Liver (tissue), 9 donors: ENCODE data around the gene STXBP1. TPM values are rescaled to one million over a fixed set of nuclear protein-coding genes. Genes with fewer than 3 reads are reported as not detected.

Experiments used
- DNase-seq: peaks from one replicate; pipeline ENCODE4 v3.0.0-alpha.2; 2017; ENCODE audit warnings: low spot score
- H3K27ac ChIP-seq, 2 donors: one replicate each; pipeline ENCODE4 v1.7.0; 2013; ENCODE audit warnings: inconsistent platforms in 2 of 2, low read length in 2 of 2, control low read depth in 1 of 2, low read depth in 1 of 2, mild to moderate bottlenecking in 1 of 2
- H3K27me3 ChIP-seq, 4 donors: one replicate each; pipeline versions ENCODE4 v1.6.1 to v1.7.0; 2013; ENCODE audit warnings: low read length in 3 of 4, inconsistent platforms in 1 of 4, mild to moderate bottlenecking in 1 of 4, moderate library complexity in 1 of 4; ENCODE audit not compliant: control insufficient read depth in 4 of 4, insufficient read depth in 4 of 4
- H3K36me3 ChIP-seq, 4 donors: one replicate each; pipeline versions ENCODE4 v1.6.1 to v1.7.0; 2013; ENCODE audit warnings: low read length in 3 of 4, mild to moderate bottlenecking in 3 of 4, low read depth in 1 of 4, moderate library complexity in 1 of 4; ENCODE audit not compliant: control insufficient read depth in 4 of 4, insufficient read depth in 3 of 4
- H3K4me1 ChIP-seq, 4 donors: one replicate each; pipeline versions ENCODE4 v1.6.1 to v1.7.0; 2013; ENCODE audit warnings: low read length in 3 of 4, mild to moderate bottlenecking in 3 of 4, moderate library complexity in 1 of 4; ENCODE audit not compliant: control insufficient read depth in 4 of 4, insufficient read depth in 4 of 4
- H3K4me3 ChIP-seq, 3 donors: one replicate each; pipeline versions ENCODE4 v1.6.1 to v1.7.0; 2013; ENCODE audit warnings: low read length in 3 of 3, control low read depth in 1 of 3, low read depth in 1 of 3, mild to moderate bottlenecking in 1 of 3
- H3K9ac ChIP-seq, 2 donors: one replicate each; pipeline ENCODE4 v1.7.0; 2013; ENCODE audit warnings: low read length in 2 of 2, mild to moderate bottlenecking in 2 of 2, moderate library complexity in 2 of 2, control low read depth in 1 of 2, low read depth in 1 of 2
- H3K9me3 ChIP-seq, 4 donors: one replicate each; pipeline versions ENCODE4 v1.6.1 to v1.7.0; 2013; ENCODE audit warnings: low read length in 3 of 4; ENCODE audit not compliant: control insufficient read depth in 4 of 4
- ATF3 ChIP-seq: IDR thresholded peaks from 2 replicates; pipeline ENCODE4 v1.6.1; 2016; ENCODE audit warnings: antibody characterized with exemption
- CTCF ChIP-seq: fragments of 150-350 bp; IDR thresholded peaks from 2 replicates; pipeline ENCODE4 v1.5.1; 2017; ENCODE audit warnings: improper control_type of control experiment, low read depth, low read length; ENCODE audit not compliant: missing input control
- EGR1 ChIP-seq, 2 donors: IDR thresholded peaks; 2 replicates each; pipeline ENCODE4 v1.6.1; 2016 to 2018; ENCODE audit warnings: antibody characterized with exemption in 2 of 2, low read depth in 2 of 2
- FOXA2 ChIP-seq: IDR thresholded peaks from 2 replicates; pipeline ENCODE4 v1.6.1; 2016; ENCODE audit warnings: antibody characterized with exemption
- GABPA ChIP-seq, 2 donors: IDR thresholded peaks in 1 of 2; conservative IDR thresholded peaks in 1 of 2; 2 replicates each; pipeline ENCODE4 v1.6.1; 2016; ENCODE audit warnings: antibody characterized with exemption in 2 of 2, mild to moderate bottlenecking in 1 of 2, moderate library complexity in 1 of 2
- HNF4A ChIP-seq, 2 donors: conservative IDR thresholded peaks; 2 replicates each; pipeline ENCODE4 v1.6.1; 2016; ENCODE audit warnings: antibody characterized with exemption in 2 of 2, mild to moderate bottlenecking in 2 of 2
- HNF4G ChIP-seq: IDR thresholded peaks from 2 replicates; pipeline ENCODE4 v1.6.1; 2016; ENCODE audit warnings: antibody characterized with exemption
- JUND ChIP-seq, 2 donors: IDR thresholded peaks; 2 replicates each; pipeline ENCODE4 v1.6.1; 2016; ENCODE audit warnings: antibody characterized with exemption in 2 of 2
- MAX ChIP-seq: IDR thresholded peaks from 2 replicates; pipeline ENCODE4 v1.6.1; 2016; ENCODE audit warnings: antibody characterized with exemption
- NR2F2 ChIP-seq: IDR thresholded peaks from 2 replicates; pipeline ENCODE4 v1.6.1; 2016; ENCODE audit warnings: antibody characterized with exemption
- RAD21 ChIP-seq, 2 donors: IDR thresholded peaks; 2 replicates each; pipeline ENCODE4 v1.6.1; 2016; ENCODE audit warnings: antibody characterized with exemption in 2 of 2, mild to moderate bottlenecking in 2 of 2
- REST ChIP-seq: IDR thresholded peaks from 2 replicates; pipeline ENCODE4 v1.6.1; 2016; ENCODE audit warnings: antibody characterized with exemption, mild to moderate bottlenecking
- RXRA ChIP-seq, 2 donors: IDR thresholded peaks; 2 replicates each; pipeline ENCODE4 v1.6.1; 2017 to 2018; ENCODE audit warnings: antibody characterized with exemption in 2 of 2, mild to moderate bottlenecking in 1 of 2
- SP1 ChIP-seq: IDR thresholded peaks from 2 replicates; pipeline ENCODE4 v1.6.1; 2018; ENCODE audit warnings: antibody characterized with exemption, mild to moderate bottlenecking
- TAF1 ChIP-seq: conservative IDR thresholded peaks from 2 replicates; pipeline ENCODE4 v1.6.1; 2016; ENCODE audit warnings: antibody characterized with exemption, mild to moderate bottlenecking
- YY1 ChIP-seq: IDR thresholded peaks from 2 replicates; pipeline ENCODE4 v1.6.1; 2016; ENCODE audit warnings: antibody characterized with exemption, mild to moderate bottlenecking
- ZBTB33 ChIP-seq: IDR thresholded peaks from 2 replicates; pipeline ENCODE4 v1.6.1; 2016; ENCODE audit warnings: antibody characterized with exemption
- WGBS: extraction: QIAGEN DNeasy Blood & Tissue Kit; methylation state at CpG from one replicate; pipeline ENCODE4 v1.1.7; 2013; 5-methylcytosine and 5-hydroxymethylcytosine counted together
- polyA plus RNA-seq, 2 donors: library from polyadenylated mRNA; stranded (reverse) in 1 of 2; unstranded in 1 of 2; fragments of 200-250 nt in 1 of 2; fragments of >200 nt in 1 of 2; fragmentation: Nextera tagmentation in 1 of 2; extraction: Ambion mirVana in 1 of 2; gene quantifications; one replicate each; pipeline versions ENCODE4 v1.2.1 to v1.2.3, GENCODE V29; 2013 to 2015
- total RNA-seq, 2 donors: library from RNA; depleted of rRNA; stranded (reverse); fragments of >200 nt; gene quantifications; one replicate each; pipeline ENCODE4 v1.2.3, GENCODE V29; 2014
- donor health status: healthy.
- donor health status: healthy.
- donor health status: healthy.
- donor health status: healthy.
- donor health status: healthy.

STXBP1 gene
- total and polyA plus RNA-seq, 4 donors = 1.7 to 4.6 (median 2.3) TPM

- H3K9me3 ChIP-seq = no peaks in the 10 kb centered on the region
- no peak overlapping the region for H3K9ac ChIP-seq
- peaks cover 0 to 3% (median 1%) of the 10 kb centered on the region in 4 donors for H3K36me3 ChIP-seq
- no peak overlapping the region for H3K27ac ChIP-seq
- WGBS = 90% methylated on average over 18 of the region's 18 CpGs
- TF ChIP-seq SP1 = no peak
- no peak for TF ChIP-seq CTCF
- peaks cover under 1 to 9% (median 6%) of the 10 kb centered on the region in 4 donors for H3K4me1 ChIP-seq
- no peak overlapping the region for H3K4me3 ChIP-seq
- no peaks in the 10 kb centered on the region for H3K27me3 ChIP-seq
- DNase-seq = no peak
These were observed 117.6 kb downstream of the STXBP1 start for GRCh38 chr9:127729522-127730256.

- Histone ChIP-seq H3K27ac (no peak overlapping the region), H3K4me1 (peaks cover 0 to 9% (median 7%) of the 10 kb centered on the region in 4 donors), H3K9ac (no peak overlapping the region), H3K27me3 (no peaks in the 10 kb centered on the region), H3K4me3 (no peak overlapping the region), H3K9me3 (no peaks in the 10 kb centered on the region), H3K36me3 (peaks cover 0 to 3% (median 1%) of the 10 kb centered on the region in 4 donors)
- TF ChIP-seq NR2F2 (no peak), CTCF (no peak), FOXA2 (no peak), JUND (IDR thresholded peaks at IDR 0.05) (no peak), HNF4A (conservative IDR thresholded peaks at IDR 0.05) (no peak), RXRA (IDR thresholded peaks at IDR 0.05) (no peak), EGR1 (IDR thresholded peaks at IDR 0.05; ENCODE audit: low read depth in 2 of 2) (no peak), REST (no peak), MAX (no peak), GABPA (IDR thresholded peaks at IDR 0.05 in 1 of 2, conservative IDR thresholded peaks at IDR 0.05 in 1 of 2) (no peak), YY1 (no peak), RAD21 (IDR thresholded peaks at IDR 0.05) (no peak), SP1 (no peak), HNF4G (no peak), ZBTB33 (no peak), TAF1 (no peak), ATF3 (no peak)
- no peak for DNase-seq
- WGBS = 93% methylated on average over 9 of the region's 9 CpGs
These were observed 118.2 kb downstream of the STXBP1 start for GRCh38 chr9:127730262-127730661.
